Activated T-cell treated with anti-CD3 and anti-CD28 coated beads, Interleukin-2, amount 50 U/mL, for 4 hours (primary cell): Measurements from ENCODE around the gene SRSF3. TPM values are rescaled to one million over a fixed set of nuclear protein-coding genes. Genes with fewer than 3 reads are reported as not detected.
"Not testable (repeated sequence)": the region's sequence is repeated elsewhere in the genome, so short reads cannot be mapped to it uniquely, and the experiment has no call there.

ENCODE experiments used
- ATAC-seq, 2 donors: fragments of 200-7000 bp; cut with Tn5 transposase; one replicate each; pipeline ENCODE4 v1.10.0; 2021
- DNase-seq: peaks from one replicate; pipeline ENCODE4 v3.0.0-alpha.2; 2020
- H3K27me3 Mint-ChIP-seq: one replicate; pipeline ENCODE4 v1.8.0; 2021; ENCODE audit warnings: low read depth, mixed read lengths
- H3K36me3 Mint-ChIP-seq: one replicate; pipeline ENCODE4 v1.8.0; 2022; ENCODE audit warnings: mixed read lengths; ENCODE audit not compliant: insufficient read depth
- H3K4me1 Mint-ChIP-seq: one replicate; pipeline ENCODE4 v1.8.0; 2021; ENCODE audit warnings: low read depth, mixed read lengths
- H3K4me3 Mint-ChIP-seq: one replicate; pipeline ENCODE4 v1.8.0; 2021; ENCODE audit warnings: mild to moderate bottlenecking, moderate library complexity, mixed read lengths
- H3K9me3 Mint-ChIP-seq: one replicate; pipeline ENCODE4 v1.8.0; 2021; ENCODE audit warnings: mixed read lengths
- total RNA-seq, 3 donors: library from RNA; stranded (reverse); gene quantifications; one replicate each; pipeline ENCODE4 v1.2.1, GENCODE V29; 2021

SRSF3 gene
- total RNA-seq, 3 donors from 2014 or later, result 751 to 800 (median 779) TPM

DNA sequence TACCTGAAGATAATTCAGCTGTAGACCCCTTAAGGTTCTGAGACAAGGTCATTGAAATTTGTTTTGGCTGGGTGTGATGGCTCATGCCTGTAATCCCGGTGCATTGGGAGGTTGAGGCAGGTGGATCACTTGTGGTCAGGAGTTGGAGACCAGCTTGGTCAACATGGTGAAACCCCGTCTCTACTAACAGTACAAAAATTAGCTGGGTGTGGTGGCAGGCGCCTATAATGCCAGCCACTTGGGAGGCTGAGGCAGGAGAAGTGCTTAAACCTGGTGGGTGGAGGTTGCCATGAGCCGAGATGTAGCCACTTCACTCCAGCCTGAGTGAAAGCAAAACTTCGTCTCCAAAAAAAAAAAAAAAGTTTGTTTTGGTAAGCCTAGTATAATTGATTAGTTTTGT is 11.0 kb downstream of the SRSF3 start:
- Mint-ChIP-seq H3K36me3 (peaks cover 72% of the 10 kb centered on the region), H3K4me3 (peak overlapping the region; percentile 13), H3K9me3 (no peaks in the 10 kb centered on the region), H3K27me3 (no peaks in the 10 kb centered on the region), H3K4me1 (peaks cover 85% of the 10 kb centered on the region)
- peak in 1 of 2 donors; percentile 25 for ATAC-seq
- DNase-seq, result no peak

DNA sequence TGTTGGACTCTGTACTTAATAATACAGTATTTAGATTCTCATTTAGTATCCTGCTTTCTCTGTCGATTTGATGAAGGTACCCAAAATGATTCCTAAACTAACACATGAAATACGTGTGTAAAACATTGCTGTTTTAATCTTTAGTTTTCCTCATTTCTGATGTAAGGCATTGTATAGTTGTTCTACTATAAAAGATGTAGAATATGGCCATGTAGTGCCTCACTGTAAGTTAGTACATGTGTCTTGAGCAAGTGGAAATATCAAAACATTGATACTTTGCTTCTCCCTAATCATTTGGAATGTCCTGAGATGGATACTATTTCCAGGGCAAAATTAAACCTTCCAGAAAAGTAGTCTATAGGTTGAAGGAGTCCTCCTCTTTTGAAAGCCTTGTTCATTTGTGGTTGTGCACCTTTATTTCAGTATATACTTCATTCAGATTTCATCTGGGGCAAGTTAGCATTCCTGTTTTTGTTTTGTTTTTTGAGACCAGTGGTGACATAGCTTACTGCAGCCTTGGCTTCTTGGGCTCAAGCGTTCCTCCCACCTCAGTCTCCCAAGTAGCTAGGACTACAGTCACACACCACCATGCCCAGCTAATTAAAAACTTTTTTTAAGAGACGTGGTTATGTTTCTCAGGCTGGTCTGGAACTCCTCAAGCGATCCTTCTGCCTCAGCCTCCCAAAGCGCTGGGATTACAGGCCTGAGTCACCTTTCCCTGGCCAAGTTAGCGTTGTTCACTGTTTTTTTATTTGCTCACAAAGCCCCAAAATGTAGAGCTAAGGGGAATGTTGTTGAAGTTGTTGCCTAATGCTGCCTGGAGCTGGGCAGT is 11.6 kb downstream of the SRSF3 start:
- Mint-ChIP-seq H3K4me3 (no peak overlapping the region), H3K4me1 (peaks cover 81% of the 10 kb centered on the region), H3K27me3 (no peaks in the 10 kb centered on the region), H3K36me3 (peaks cover 68% of the 10 kb centered on the region), H3K9me3 (no peaks in the 10 kb centered on the region)
- ATAC-seq, result peak; percentile 13 to 24
- no peak for DNase-seq

DNA sequence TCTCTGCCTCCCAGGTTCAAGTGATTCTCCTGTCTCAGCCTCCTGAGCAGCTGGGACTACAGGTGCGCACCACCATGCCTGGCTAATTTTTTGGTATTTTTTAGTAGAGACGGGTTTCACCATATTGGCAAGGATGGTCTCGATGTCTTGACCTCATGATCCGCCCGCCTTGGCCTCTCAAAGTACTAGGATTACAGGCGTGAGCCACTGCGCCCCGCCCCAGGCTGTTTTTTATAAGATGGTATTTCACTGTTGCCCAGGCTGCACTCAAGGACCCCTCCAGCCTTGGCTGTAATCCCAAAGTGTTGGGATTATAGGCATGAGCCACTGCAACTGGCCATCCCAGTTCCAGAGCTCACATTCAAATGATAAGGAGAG is 13.1 kb downstream of the SRSF3 start:
- Mint-ChIP-seq H3K4me1 (peaks cover 72% of the 10 kb centered on the region), H3K36me3 (peaks cover 70% of the 10 kb centered on the region)
- not testable (repeated sequence) for ATAC-seq, H3K4me3 Mint-ChIP-seq, DNase-seq, H3K27me3 Mint-ChIP-seq, H3K9me3 Mint-ChIP-seq

DNA sequence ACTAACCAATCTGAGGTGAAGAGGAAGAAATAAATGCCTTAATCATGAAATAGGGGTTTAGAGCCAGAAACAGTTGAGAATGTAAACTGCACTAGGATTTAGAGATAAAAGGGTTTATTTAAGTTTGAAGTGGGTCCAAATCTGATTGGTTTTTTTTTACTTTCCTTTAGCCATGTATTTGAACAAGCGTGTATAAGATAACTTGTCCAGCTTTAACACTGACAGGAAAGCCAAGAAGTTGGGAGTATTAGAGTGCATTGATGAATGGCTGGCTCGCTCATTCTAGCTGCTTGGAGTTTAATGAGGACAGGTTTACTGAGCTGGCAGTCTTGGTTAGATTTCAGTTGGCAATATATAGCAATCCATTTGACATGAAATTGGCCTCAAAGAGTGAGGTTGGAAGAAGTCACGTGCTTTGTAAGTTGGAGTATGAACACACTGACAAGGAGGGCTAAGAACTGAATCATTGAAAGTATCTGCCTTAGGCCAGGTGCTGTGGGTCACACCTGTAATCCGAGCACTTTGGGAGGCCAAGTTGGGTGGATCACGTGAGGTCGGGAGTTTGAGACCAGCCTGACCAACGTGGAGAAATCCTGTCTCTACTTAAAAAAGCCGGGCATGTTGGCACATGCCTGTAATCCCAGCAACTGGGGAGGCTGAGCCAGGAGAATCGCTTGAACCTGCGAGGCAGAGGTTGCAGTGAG is 13.7 kb downstream of the SRSF3 start:
- Mint-ChIP-seq H3K27me3 (no peaks in the 10 kb centered on the region), H3K9me3 (no peaks in the 10 kb centered on the region), H3K4me1 (peaks cover 67% of the 10 kb centered on the region), H3K36me3 (peaks cover 70% of the 10 kb centered on the region), H3K4me3 (no peak overlapping the region)
- DNase-seq (no peak), ATAC-seq (no peak)

DNA sequence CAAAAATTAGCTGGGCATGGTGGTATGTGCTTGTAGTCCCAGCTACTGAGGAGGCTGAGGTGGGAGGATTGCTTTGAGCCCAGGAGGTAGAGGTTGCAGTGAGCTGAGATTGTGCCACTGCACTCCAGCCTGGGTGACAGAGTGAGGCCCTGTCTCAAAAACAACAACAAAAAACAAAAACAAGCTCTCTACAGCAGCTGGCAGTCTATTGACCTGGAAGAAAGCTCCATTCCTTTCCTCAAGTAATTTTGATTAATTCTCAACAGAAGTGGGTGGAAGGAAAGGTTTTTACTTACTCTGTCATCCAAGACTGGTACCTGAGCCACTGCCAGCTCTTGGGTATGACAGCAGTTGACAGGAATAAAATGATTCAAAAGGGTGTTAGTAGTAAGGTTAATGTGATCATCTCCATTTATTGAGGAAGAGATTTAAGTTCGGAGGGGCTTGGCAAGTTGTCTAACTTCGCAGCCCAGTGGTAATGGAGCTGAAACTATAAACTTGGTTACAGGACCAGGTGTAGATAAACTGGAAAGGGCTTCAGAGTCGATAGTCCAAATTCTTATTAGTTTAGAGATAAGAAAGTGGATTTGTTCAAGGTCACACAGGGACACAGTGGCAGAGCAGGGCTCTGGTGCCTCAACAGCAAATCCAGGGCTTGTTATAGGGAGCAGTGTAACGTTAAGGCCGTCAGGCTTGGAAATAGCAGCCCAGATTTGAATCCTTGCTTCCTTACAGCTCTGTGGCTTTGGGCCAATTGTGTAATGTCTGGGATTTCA is 14.8 kb downstream of the SRSF3 start:
- ATAC-seq (no peak), DNase-seq (no peak)
- no peaks in the 10 kb centered on the region for H3K9me3 Mint-ChIP-seq
- H3K4me3 Mint-ChIP-seq, result no peak overlapping the region
- H3K4me1 Mint-ChIP-seq, result peaks cover 56% of the 10 kb centered on the region
- no peaks in the 10 kb centered on the region for H3K27me3 Mint-ChIP-seq
- peaks cover 70% of the 10 kb centered on the region for H3K36me3 Mint-ChIP-seq

DNA sequence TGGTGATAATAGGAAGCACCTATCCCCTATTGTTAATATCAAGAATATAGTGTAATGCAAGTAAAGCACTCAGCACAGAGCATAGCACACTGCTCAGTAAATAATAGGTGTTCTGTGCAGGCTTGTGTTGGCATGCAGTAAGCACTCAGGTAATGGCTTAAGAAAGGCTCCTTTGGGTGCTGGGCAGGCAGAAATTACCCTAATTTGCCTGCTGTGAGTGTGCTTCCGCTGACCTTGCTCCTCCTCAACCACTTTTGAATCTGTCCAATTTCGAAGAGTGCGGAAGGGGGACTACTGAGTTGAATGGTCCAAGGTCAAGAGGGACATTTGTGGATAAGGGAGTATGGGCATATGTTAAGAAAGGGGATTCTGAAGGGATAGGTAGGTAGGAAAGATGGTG is 15.4 kb downstream of the SRSF3 start:
- no peak overlapping the region for H3K4me3 Mint-ChIP-seq
- ATAC-seq (no peak), DNase-seq (no peak)
- peaks cover 64% of the 10 kb centered on the region for H3K36me3 Mint-ChIP-seq
- H3K27me3 Mint-ChIP-seq, result no peaks in the 10 kb centered on the region
- H3K4me1 Mint-ChIP-seq, result peaks cover 50% of the 10 kb centered on the region
- no peaks in the 10 kb centered on the region for H3K9me3 Mint-ChIP-seq

DNA sequence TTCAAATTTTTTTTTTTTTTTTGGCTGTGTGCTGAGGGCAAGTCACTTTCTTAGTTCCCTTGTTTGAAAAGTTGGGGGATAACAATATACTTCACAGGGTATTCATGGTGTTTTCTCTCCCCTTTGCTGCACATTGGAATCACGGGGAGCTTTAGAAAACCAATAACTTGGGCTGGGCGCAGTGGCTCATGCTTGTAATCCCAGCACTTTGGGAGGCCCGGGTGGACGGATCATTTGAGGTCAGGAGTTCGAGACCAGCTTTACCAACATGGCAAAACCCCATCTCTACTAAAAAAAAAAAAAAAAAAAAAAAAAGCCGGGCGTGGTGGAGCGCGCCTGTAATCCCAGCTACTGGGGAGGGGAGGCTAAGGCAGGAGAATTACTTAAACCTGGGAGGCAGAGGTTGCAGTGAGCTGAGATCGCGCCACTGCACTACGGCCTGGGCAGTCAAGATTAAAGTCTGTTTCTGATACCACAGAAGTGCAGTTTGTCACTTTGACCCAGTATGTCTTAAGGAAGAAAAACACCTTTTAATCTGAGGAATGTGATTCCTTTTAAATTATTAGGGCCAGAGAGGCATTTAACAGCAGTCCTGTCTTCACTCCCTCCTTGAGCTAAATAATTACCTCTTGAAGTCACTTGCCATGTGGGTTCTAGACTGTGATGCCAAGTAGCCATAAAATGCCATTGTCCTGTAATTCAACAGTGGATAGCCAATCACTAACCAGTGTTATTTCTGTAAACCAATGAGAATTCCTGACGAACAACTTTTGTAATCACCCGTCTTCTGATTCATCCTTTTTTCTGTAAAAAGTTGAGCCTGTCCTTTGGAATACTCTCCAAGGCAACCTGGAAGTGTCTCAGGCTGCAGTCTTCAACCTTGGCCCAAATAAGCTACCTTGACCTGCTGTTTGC is 16.1 kb downstream of the SRSF3 start:
- no peak overlapping the region for H3K4me3 Mint-ChIP-seq
- H3K36me3 Mint-ChIP-seq, result peaks cover 62% of the 10 kb centered on the region
- no peaks in the 10 kb centered on the region for H3K27me3 Mint-ChIP-seq
- peaks cover 47% of the 10 kb centered on the region for H3K4me1 Mint-ChIP-seq
- no peaks in the 10 kb centered on the region for H3K9me3 Mint-ChIP-seq
- DNase-seq, result no peak
- ATAC-seq, result no peak

DNA sequence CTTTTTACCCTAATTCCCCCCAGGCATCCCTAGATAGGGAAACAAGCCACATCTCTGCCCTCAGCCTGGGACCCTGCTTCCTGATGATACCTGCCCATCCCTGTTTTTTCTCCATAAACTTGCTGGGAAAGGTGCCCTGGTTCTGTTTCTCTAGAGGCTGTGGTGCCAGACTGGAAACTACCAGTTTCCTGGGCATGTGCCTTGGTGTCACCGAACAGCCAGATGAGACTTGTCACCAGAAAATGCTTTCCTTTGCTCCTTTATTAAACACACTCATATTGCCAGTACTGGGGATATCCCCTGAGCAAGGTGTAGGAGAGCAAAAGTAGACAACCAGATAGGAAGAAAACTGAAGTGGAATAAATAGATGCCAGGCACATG is 16.8 kb downstream of the SRSF3 start:
- Mint-ChIP-seq H3K4me1 (peaks cover 42% of the 10 kb centered on the region), H3K36me3 (peaks cover 58% of the 10 kb centered on the region), H3K27me3 (no peaks in the 10 kb centered on the region), H3K4me3 (no peak overlapping the region), H3K9me3 (no peaks in the 10 kb centered on the region)
- ATAC-seq (peak; percentile 18 to 35), DNase-seq (no peak)

DNA sequence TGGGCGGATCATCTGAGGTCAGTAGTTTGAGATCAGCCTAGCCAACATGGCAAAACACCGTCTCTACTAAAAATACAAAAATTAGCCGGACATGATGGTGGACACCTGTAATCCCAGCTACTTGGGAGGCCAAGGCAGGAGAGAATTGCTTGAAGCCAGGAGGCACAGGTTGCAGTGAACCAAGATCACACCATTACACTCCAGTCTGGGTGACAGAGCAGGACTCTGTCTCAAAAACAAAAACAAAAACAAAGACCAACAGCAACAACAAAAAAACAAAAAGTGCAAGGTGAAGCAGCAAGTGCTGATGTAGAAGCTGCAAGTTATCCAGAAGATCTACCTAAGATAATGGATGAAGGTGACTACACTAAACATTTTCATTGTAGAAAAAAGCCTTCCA is 17.5 kb downstream of the SRSF3 start:
- not testable (repeated sequence) for ATAC-seq, H3K9me3 Mint-ChIP-seq, H3K27me3 Mint-ChIP-seq, H3K4me3 Mint-ChIP-seq, DNase-seq
- Mint-ChIP-seq H3K36me3 (peaks cover 55% of the 10 kb centered on the region), H3K4me1 (peaks cover 41% of the 10 kb centered on the region)

DNA sequence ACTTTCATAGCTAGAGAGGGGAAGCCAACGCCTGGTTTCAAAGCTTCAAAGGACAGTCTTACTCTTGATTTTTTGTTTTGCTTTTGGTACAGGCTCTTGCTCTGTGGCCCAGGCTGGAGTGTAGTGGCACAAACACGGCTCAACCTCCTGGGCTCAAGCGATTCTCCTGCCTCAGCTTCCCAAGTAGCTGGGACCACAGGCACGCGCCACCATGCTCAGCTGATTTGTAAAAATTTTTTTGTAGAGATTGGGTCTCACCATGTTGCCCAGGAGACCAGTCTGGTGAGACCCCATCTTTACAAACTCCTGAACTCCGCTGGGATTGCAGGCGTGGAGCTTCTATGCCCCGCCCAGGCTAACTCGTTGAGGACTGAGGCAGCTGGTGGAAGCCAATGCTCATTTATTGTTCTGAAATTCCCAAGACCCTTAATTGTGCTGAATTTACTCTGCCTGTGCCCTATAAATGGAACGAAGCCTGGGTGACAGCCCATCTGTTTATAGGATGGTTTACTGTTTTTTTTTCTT is 18.0 kb downstream of the SRSF3 start:
- peaks cover 41% of the 10 kb centered on the region for H3K4me1 Mint-ChIP-seq
- peaks cover 55% of the 10 kb centered on the region for H3K36me3 Mint-ChIP-seq
- H3K9me3 Mint-ChIP-seq, result no peaks in the 10 kb centered on the region
- H3K27me3 Mint-ChIP-seq, result no peaks in the 10 kb centered on the region
- ATAC-seq (no peak), DNase-seq (no peak)
- H3K4me3 Mint-ChIP-seq, result no peak overlapping the region

DNA sequence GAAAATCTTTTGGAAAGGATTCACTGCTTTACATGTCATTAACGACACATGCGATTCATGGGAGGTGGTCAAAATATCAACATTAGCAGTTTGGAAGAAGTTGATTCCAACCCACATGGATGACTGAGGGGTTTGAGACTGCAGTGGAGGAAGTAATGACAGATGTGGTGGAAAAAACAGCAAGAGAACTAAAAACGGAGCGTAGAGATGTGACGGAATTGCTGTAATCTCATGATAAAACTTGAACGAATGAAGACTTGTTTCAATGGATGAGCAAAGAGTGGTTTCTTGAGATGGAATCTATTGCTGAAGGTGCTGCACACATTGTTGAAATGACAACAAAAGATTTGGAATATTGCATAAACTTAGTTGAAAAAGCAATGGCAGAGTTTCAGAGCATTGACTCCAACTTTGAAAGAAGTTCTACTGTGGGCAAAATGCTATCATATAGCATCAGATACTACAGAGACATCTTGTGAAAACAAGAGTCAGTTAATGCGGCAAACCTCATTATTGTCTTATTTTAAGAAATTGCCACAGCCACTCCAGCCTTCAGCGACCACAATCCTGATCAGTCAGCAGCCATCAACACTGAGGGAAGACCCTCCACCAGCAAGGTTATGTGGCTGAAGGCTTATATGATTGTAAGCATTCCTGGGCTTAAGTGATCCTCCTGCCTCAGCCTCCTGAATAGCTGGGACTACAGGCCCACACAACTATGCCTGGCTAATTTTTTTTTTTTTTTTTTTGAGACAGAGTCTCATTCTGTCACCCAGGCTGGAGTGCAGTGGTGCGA is 19.2 kb downstream of the SRSF3 start:
- Mint-ChIP-seq H3K4me3 (no peak overlapping the region), H3K9me3 (no peaks in the 10 kb centered on the region), H3K4me1 (peaks cover 28% of the 10 kb centered on the region), H3K27me3 (no peaks in the 10 kb centered on the region), H3K36me3 (peaks cover 45% of the 10 kb centered on the region)
- DNase-seq (no peak), ATAC-seq (no peak)

DNA sequence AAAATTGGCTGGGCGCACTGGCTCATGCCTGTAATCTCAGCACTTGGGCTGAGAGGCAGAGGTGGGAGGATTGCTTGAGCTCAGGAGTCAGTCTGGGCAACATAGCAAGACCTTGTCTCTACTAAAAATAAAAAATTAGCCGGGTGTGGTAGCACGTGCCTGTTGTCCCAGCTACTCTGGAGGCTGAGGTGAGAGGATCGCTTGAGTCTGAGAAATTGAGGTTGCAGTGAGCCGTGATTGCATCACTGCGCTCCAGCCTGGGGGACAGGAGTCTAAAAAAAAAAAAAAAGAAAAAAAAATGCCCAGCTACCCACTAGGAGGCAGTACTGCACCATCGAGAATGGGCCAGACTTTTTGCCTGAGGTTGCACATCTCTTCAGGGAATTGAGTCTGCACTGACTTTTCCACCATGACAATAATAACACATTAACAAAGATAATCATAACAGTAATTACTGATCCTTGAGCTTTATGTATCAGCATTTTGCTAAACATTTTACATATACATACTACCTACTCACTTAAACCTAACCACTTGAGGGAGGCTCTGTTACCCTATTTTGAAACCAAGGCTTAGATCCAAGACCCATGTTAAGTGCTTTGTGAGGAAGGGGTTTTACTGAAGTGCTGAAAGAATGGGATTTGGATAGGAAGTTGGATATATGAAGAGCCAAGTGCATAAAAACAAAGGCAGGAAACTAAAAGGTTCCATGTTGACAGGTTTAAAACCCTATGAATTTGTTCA is 21.0 kb downstream of the SRSF3 start:
- ATAC-seq (peak; percentile 45 to 63), DNase-seq (peak; percentile 30)
- Mint-ChIP-seq H3K4me3 (no peak overlapping the region), H3K4me1 (peaks cover 13% of the 10 kb centered on the region), H3K27me3 (no peaks in the 10 kb centered on the region), H3K36me3 (peaks cover 31% of the 10 kb centered on the region), H3K9me3 (no peaks in the 10 kb centered on the region)
